ENCODE results near the gene TTYH3.
"Not testable (repeated sequence)": the region's sequence is repeated elsewhere in the genome, so short reads cannot be mapped to it uniquely, and the experiment has no call there.

The TTYH3 gene

DNA sequence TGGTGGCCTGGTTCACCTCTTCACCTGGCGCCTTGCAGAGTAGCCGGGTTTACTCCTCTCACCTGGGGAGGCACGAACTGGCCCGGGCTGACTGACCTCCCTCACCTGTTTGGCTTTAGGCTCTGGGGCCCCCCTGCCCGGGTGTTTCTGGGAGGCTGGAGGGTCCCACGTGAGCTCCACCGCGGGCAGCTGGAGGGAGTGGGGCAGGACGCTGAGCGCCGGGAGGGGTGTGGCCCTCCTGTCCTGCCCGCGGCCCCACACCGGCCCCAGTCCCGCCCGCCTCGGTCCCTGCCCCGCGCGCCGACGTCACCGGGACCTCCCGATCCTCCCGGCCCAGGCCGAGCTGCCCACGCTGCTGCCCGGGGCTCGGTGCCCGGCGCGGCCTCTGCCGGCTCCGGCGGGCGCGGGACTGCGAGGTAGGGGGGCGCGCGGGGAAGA lies 56.1 kb downstream of the TTYH3 start, which contains the start of gene AMZ1:
AMZ1 (plus strand) TSS at position 322 of the 438 bp plus-strand sequence. CDS start 12,250 bp downstream, outside the sequence.
- TF ChIP-seq, protein P1, sequence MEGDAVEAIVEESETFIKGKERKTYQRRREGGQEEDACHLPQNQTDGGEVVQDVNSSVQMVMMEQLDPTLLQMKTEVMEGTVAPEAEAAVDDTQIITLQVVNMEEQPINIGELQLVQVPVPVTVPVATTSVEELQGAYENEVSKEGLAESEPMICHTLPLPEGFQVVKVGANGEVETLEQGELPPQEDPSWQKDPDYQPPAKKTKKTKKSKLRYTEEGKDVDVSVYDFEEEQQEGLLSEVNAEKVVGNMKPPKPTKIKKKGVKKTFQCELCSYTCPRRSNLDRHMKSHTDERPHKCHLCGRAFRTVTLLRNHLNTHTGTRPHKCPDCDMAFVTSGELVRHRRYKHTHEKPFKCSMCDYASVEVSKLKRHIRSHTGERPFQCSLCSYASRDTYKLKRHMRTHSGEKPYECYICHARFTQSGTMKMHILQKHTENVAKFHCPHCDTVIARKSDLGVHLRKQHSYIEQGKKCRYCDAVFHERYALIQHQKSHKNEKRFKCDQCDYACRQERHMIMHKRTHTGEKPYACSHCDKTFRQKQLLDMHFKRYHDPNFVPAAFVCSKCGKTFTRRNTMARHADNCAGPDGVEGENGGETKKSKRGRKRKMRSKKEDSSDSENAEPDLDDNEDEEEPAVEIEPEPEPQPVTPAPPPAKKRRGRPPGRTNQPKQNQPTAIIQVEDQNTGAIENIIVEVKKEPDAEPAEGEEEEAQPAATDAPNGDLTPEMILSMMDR (conservative IDR thresholded peaks at IDR 0.05; ENCODE audit: low read depth, low read length): no peak
- DNase-seq (ENCODE audit: low read depth): no peak
- no peak within 1 kb of the TSS for H3K4me3 ChIP-seq (ENCODE audit: low read depth, low read length)

DNA sequence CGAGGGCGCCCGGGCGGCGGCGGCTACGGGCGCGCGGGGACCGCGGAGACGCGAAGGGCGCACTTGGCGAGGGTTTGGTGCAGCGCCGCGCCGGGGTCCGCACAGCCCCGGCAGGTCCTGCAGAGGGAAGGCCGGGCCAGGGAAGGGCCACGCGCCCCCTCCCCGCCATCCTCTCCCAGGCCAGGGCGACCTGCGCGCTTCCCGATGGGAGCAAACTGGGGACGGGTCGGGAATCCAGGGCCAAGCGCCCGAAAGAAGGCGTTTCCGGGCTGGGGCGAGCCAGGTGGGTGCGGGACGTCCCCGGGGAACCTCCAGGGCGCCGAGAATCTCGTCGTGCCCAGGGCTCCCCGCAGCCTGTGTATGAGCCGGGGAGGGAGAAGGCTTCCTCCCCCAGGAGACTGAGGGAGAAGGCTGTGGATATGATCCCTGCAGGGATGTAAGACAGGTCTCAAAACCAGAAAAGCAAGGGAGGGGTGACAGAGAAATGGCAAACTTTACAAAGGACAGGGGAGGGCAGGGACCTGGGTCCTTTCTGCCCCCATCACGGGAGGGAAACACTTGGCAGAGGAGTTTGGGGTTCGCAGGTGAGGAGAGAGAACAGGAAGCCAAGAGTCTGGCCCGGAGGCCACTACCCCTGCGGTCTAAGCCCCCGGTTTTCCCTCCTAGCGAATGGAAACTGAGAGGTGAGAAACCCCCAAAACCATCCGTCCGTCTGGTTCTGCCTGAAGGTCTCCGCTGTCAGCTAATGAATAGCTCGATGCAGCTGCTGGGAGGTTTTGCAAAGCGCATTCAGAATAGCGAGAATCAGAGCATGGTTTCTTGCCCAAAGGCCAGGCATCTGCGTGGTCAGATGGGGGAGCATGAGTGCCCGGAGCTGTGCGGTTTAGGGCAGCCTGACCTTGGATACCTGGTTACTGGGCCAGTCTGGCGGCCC lies 56.9 kb downstream of the TTYH3 start:
- TF ChIP-seq, protein P1 (conservative IDR thresholded peaks at IDR 0.05; ENCODE audit: low read depth, low read length): no peak
- peak; percentile 43 for DNase-seq (ENCODE audit: low read depth)
- no peak overlapping the region for H3K4me3 ChIP-seq (ENCODE audit: low read depth, low read length)

DNA sequence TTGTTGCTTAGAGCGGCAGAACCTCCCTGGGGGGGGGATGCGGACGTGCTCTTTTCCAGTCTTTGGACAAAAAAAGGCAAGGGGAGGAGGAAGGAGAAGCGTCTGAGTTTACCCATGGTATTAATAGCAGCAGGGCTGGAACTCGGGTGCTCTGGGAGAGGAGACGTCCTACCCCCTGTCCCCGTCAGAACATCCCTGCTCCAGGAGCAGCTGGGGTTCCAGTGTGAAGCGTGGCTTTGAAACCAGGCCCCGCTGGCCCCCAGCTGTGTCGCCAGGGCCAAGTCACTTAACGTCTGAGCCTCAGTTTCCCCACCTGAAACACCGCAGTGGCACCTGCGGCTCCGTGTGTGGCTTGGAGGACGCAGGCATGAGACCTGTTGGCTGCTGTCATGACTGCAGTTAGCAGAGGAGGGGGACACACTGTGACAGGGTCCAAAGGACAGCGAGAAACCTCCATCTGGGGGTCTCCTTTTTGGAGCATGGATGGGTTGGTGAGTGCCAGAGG lies 57.6 kb downstream of the TTYH3 start:
- TF ChIP-seq, protein P1 (conservative IDR thresholded peaks at IDR 0.05; ENCODE audit: low read depth, low read length): no peak
- no peak for DNase-seq (ENCODE audit: low read depth)
- H3K4me3 ChIP-seq (ENCODE audit: low read depth, low read length): no peak overlapping the region

DNA sequence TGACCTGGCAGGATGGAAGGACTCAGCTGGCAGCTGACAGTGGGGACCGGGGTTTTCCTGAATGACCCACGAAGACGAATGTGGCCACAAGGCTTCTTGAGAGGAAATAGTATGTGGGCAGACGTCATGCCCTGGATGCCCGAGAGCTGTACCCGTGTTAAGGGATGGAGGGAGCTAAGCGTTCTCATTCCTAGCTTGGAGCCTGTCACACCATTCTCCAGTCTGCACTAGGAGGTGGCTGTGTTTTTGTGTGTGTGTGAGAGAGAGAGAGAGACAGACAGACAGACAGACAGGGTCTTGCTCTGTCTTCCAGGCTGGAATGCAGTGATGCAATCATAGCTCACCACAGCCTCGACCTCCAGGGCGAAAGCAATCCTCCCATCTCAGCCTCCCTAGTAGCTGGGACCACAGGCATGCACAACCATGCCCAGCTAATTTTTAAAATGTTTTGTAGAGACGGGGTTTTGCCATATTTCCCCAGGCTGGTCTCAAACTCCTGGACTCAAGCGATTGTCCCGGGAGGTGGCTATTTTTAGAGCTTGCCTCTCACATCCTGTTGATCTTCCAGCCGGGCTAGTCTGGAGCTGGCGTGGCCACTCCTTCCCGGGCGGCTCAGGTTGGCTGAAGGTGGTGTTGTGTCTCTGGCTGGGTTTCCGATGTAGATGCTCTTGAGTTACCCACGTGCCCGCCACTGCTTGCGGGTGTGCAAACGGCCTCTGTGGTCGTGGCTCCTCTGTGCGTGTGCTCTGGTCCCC lies 58.3 kb downstream of the TTYH3 start:
- DNase-seq (ENCODE audit: low read depth): peak; percentile 81
- TF ChIP-seq, protein P1 (conservative IDR thresholded peaks at IDR 0.05; ENCODE audit: low read depth, low read length): no peak
- H3K4me3 ChIP-seq (ENCODE audit: low read depth, low read length): no peak overlapping the region

DNA sequence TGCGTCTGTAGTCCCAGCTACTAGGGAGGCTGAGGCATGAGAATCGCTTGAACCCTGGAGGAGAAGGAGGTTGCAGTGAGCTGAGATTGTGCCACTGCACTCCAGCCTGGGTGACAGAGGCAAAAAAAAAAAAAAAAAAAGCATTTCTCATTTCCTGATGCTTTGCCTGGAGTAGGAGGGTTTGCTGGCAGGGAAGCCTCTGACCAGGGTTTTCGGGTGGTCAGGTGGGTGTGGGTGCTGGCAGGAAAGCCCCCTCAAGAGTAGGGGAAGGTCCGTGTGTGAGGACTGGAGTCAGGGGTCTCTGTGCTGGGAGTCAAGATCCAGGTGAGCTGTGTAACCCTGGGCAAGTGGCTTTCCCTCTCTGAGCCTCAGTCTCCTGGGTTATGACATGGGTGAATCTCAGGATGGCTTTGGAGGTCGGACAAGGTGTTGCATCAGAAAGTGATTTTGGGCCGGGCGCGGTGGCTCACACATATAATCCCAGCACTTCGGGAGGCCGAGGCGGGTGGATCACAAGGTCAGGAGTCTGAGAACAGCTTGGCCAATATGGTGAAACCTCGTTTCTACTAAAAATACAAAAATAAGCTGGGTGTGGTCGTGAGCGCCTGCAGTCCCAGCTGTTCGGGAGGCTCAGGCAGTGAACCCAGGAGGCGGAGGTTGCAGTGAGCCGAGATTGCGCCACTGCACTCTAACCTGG lies 59.4 kb downstream of the TTYH3 start:
- TF ChIP-seq, protein P1 (conservative IDR thresholded peaks at IDR 0.05; ENCODE audit: low read depth, low read length): no peak
- H3K4me3 ChIP-seq (ENCODE audit: low read depth, low read length): no peak overlapping the region
- no peak for DNase-seq (ENCODE audit: low read depth)

DNA sequence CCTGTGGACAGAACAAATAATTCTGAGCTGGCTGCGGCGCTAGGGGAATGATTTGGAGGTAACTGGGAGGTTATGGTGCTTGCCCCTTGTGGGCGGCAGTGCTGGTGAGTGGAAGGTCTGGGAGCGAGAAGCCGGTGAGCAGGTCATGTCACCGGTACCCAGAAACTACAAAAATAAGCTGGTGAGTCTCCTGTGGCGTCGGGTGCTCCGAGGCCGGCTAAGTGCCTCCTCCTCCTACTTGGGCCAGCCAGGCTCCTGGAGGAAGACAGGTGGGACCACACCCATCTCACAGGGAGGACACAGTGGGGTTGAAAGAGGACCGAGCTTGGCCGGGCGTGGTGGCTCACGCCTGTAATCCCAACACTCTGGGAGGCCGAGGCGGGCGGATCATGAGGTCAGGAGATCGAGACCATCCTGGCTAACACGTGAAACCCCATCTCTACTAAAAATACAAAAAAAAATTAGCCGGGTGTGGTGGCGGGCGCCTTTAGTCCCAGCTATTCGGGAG lies 60.2 kb downstream of the TTYH3 start:
- not testable (repeated sequence) for H3K4me3 ChIP-seq (ENCODE audit: low read depth, low read length); DNase-seq (ENCODE audit: low read depth)

All from choroid plexus epithelial cell (primary cell).